ENCODE results near the gene SIGLEC9. TPM values are rescaled to one million over a fixed set of nuclear protein-coding genes. Genes with fewer than 3 reads are reported as not detected.

The SIGLEC9 gene
- total RNA-seq, 1 experiment from 2014 or later: not detected

- TF ChIP-seq ZBTB33 (IDR thresholded peaks at IDR 0.05; ENCODE audit: extremely low read depth, insufficient replicate concordance, low read length) (no peak), CTCF (IDR thresholded peaks at IDR 0.05 in 2 of 3, conservative IDR thresholded peaks at IDR 0.05 in 1 of 3; ENCODE audit: borderline replicate concordance in 1 of 3, insufficient read depth in 1 of 3, low read depth in 2 of 3, low read length in 2 of 3) (no peak), MAX (IDR thresholded peaks at IDR 0.05) (no peak), SRF (IDR thresholded peaks at IDR 0.05; ENCODE audit: low read depth) (no peak)
Observed at GRCh38 chr19:51172223-51172622, 47.5 kb downstream of the SIGLEC9 start (continued).

- BruUV-seq (replicated peaks): no TSS peak
- H4K20me1 ChIP-seq (ENCODE audit: insufficient read depth): no peaks in the 10 kb centered on the region
- no peaks in the 10 kb centered on the region for H3K9me3 ChIP-seq (ENCODE audit: control insufficient read depth in 1 of 2, insufficient read depth in 1 of 2, low read depth in 1 of 2, low read length in 2 of 2)
- no peak overlapping the region for H3K9ac ChIP-seq (ENCODE audit: low read length)
- no peak overlapping the region for H3K4me3 ChIP-seq (replicated peaks in 1 of 2; ENCODE audit: low read depth in 1 of 2, low read length in 2 of 2)
- H2AFZ ChIP-seq (ENCODE audit: low read depth, low read length, poor library complexity, severe bottlenecking): no peak overlapping the region
- no peak for DNase-seq (ENCODE audit: low read depth, low spot score)
- TF ChIP-seq REST (IDR thresholded peaks at IDR 0.05; ENCODE audit: low read depth) (no peak), YY1 (IDR thresholded peaks at IDR 0.05; ENCODE audit: extremely low read depth, insufficient replicate concordance, low read depth, low read length) (no peak)
- no peaks in the 10 kb centered on the region for H3K9me2 ChIP-seq (ENCODE audit: insufficient read depth)
- RAD21 ChIA-PET (ENCODE audit: low non-redundant PET in 1 of 2, low total read pairs in 2 of 2, uncharacterized antibody in 2 of 2, unreplicated experiment in 2 of 2): no interaction called here
- POLR2A ChIA-PET: no interaction called here
- H3K4me1 ChIP-seq (ENCODE audit: control insufficient read depth in 1 of 2, insufficient read depth in 2 of 2, low read length in 2 of 2): peaks cover 0 to 7% of the 10 kb centered on the region in 2 experiments; a peak in 1 of 4 replicates
- H3K27ac ChIP-seq (ENCODE audit: low read depth, low read length): no peak overlapping the region
- intact Hi-C loops (cut with micrococcal nuclease): no loop called here
- CTCF ChIA-PET: no interaction called here
- ATAC-seq: no peak
- no peaks in the 10 kb centered on the region for H3K36me3 ChIP-seq (ENCODE audit: control insufficient read depth in 1 of 2, insufficient read depth in 2 of 2, low read length in 2 of 2)
- no peak overlapping the region for H3K4me2 ChIP-seq (ENCODE audit: low read length)
- peaks cover 34% of the 10 kb centered on the region for H3K27me3 ChIP-seq (ENCODE audit: insufficient read depth, low read length)
- no peaks in the 10 kb centered on the region for H3K79me2 ChIP-seq (ENCODE audit: insufficient read depth, low read length)
Observed at GRCh38 chr19:51173681-51174080, 49.0 kb downstream of the SIGLEC9 start.

Data from HCT116 (cell line).